Cardiac muscle cell (in vitro differentiated cells and primary cell): Measurements from ENCODE around the gene KCTD18. TPM values are rescaled to one million over a fixed set of nuclear protein-coding genes. Genes with fewer than 3 reads are reported as not detected.

ENCODE experiments used
- DNase-seq, 2 donors: peaks; one replicate each; pipeline versions ENCODE4 v3.0.0 to v3.0.0-alpha.2; 2010 to 2017; ENCODE audit warnings: low read depth in 1 of 2, low spot score in 1 of 2
- H3K27ac ChIP-seq: fragments of 200-600 bp; sonication (generic); 2 replicates; pipeline ENCODE4 v1.5.1; 2016
- H3K27me3 ChIP-seq: fragments of 200-600 bp; sonication (generic); 2 replicates; pipeline ENCODE4 v1.6.0; 2016; ENCODE audit warnings: control low read depth
- H3K36me3 ChIP-seq: fragments of 200-600 bp; sonication (generic); 2 replicates; pipeline ENCODE4 v1.5.1; 2016; ENCODE audit warnings: control low read depth
- H3K4me1 ChIP-seq: fragments of 200-600 bp; sonication (generic); 2 replicates; pipeline ENCODE4 v1.8.1; 2017; ENCODE audit warnings: low read depth, mild to moderate bottlenecking, mixed run types
- H3K4me3 ChIP-seq: fragments of 200-600 bp; sonication (generic); 2 replicates; pipeline ENCODE4 v1.5.1; 2016; ENCODE audit warnings: mild to moderate bottlenecking
- H3K9me3 ChIP-seq: fragments of 200-600 bp; sonication (generic); 2 replicates; pipeline ENCODE4 v1.5.1; 2017; ENCODE audit warnings: low read depth, mild to moderate bottlenecking, control low read depth
- CTCF ChIP-seq: IDR thresholded peaks from 2 replicates; pipeline ENCODE4 v1.5.1; 2012; ENCODE audit warnings: low read depth, mild to moderate bottlenecking, low read length
- polyA plus RNA-seq: library from polyadenylated mRNA; unstranded; fragments of >200 nt; fragmentation: Nextera tagmentation; extraction: Ambion mirVana; gene quantifications from 2 replicates; pipeline ENCODE4 v1.2.1, GENCODE V29; 2016
- total RNA-seq: library from RNA; depleted of rRNA; stranded (reverse); fragments of >200 nt; gene quantifications from 2 replicates; pipeline ENCODE4 v1.2.3, GENCODE V29; 2016

The KCTD18 gene
- total and polyA plus RNA-seq, 2 experiments from 2014 or later = 12.5 to 20.8 TPM

GRCh38 chr2:200488169-200488568 lies 21.7 kb downstream of the KCTD18 start:
- H3K4me3 ChIP-seq = no peak overlapping the region
- no peaks in the 10 kb centered on the region for H3K27me3 ChIP-seq
- no peaks in the 10 kb centered on the region for H3K4me1 ChIP-seq
- H3K9me3 ChIP-seq = no peaks in the 10 kb centered on the region
- no peak for TF ChIP-seq CTCF
- peaks cover 7% of the 10 kb centered on the region for H3K36me3 ChIP-seq
- DNase-seq = no peak
- H3K27ac ChIP-seq = no peak overlapping the region

- no peak overlapping the region for H3K27ac ChIP-seq
- no peak for DNase-seq
- H3K9me3 ChIP-seq = no peaks in the 10 kb centered on the region
- TF ChIP-seq CTCF = no peak
- peaks cover 3% of the 10 kb centered on the region for H3K36me3 ChIP-seq
- H3K4me3 ChIP-seq = no peak overlapping the region
- no peaks in the 10 kb centered on the region for H3K27me3 ChIP-seq
- H3K4me1 ChIP-seq = no peaks in the 10 kb centered on the region
Observed at GRCh38 chr2:200486529-200486928, 23.3 kb downstream of the KCTD18 start.

GRCh38 chr2:200484934-200485333 lies 24.9 kb downstream of the KCTD18 start:
- peaks cover 3% of the 10 kb centered on the region for H3K36me3 ChIP-seq
- no peaks in the 10 kb centered on the region for H3K4me1 ChIP-seq
- DNase-seq = no peak
- H3K9me3 ChIP-seq = no peaks in the 10 kb centered on the region
- no peak overlapping the region for H3K4me3 ChIP-seq
- H3K27ac ChIP-seq = no peak overlapping the region
- TF ChIP-seq CTCF = no peak
- no peaks in the 10 kb centered on the region for H3K27me3 ChIP-seq

- H3K4me1 ChIP-seq = no peaks in the 10 kb centered on the region
- peak; percentile 47 for TF ChIP-seq CTCF
- H3K27me3 ChIP-seq = no peaks in the 10 kb centered on the region
- H3K36me3 ChIP-seq = peaks cover 2% of the 10 kb centered on the region
- H3K9me3 ChIP-seq = no peaks in the 10 kb centered on the region
- no peak overlapping the region for H3K4me3 ChIP-seq
- no peak overlapping the region for H3K27ac ChIP-seq
- DNase-seq = peak; percentile 42 to 71
Observed at GRCh38 chr2:200483729-200484198, 26.1 kb downstream of the KCTD18 start.

- H3K9me3 ChIP-seq = no peaks in the 10 kb centered on the region
- H3K4me3 ChIP-seq = no peak overlapping the region
- H3K4me1 ChIP-seq = no peaks in the 10 kb centered on the region
- DNase-seq = no peak
- H3K27ac ChIP-seq = no peak overlapping the region
- H3K36me3 ChIP-seq = no peaks in the 10 kb centered on the region
- TF ChIP-seq CTCF = no peak
- H3K27me3 ChIP-seq = no peaks in the 10 kb centered on the region
Observed at GRCh38 chr2:200482194-200482593, 27.7 kb downstream of the KCTD18 start.
